HepG2 (cell line): ENCODE measurements around the gene JADE3. TPM values are rescaled to one million over a fixed set of nuclear protein-coding genes. Genes with fewer than 3 reads are reported as not detected.

Source experiments
- ATAC-seq: fragments of 200-7000 bp; cut with Tn5 transposase; 3 replicates; pipeline ENCODE4 v1.9.1; 2020; ENCODE audit warnings: mild to moderate bottlenecking, moderate library complexity
- BruUV-seq: library from RNA; stranded (reverse); fragments of 400-500 nt; replicated peaks from 2 replicates; lab custom pipeline; 2021; lab: Mats Ljungman, UMichigan
- CTCF ChIA-PET: fragments of 300-600 bp; formaldehyde crosslinking; extraction: SDS; loops from one replicate; lab custom pipeline; 2021; ENCODE audit warnings: low total read pairs, inconsistent platforms, low intra/inter-chr PET ratio; lab: Yijun Ruan, JAX
- POLR2A ChIA-PET: fragments of 350-600 bp; sonication (Branson Sonifier 250); formaldehyde crosslinking; loops from one replicate; lab custom pipeline; 2020; ENCODE audit warnings: antibody characterized with exemption, inconsistent platforms; lab: Yijun Ruan, JAX
- DNase-seq: peaks from one replicate; pipeline ENCODE4 v3.0.0-alpha.2; 2015; ENCODE audit warnings: low spot score
- FAIRE-seq: peaks from 3 replicates; lab custom pipeline; 2011; peaks lifted over from hg19 to GRCh38; lab: Jason Lieb, UNC
- H2AFZ ChIP-seq: one replicate; pipeline ENCODE4 v1.6.1; 2011; ENCODE audit warnings: low read length, inconsistent platforms
- H3K27ac ChIP-seq: fragments of 300-600 bp; 3 replicates; pipeline ENCODE4 v1.8.0; 2011; ENCODE audit warnings: mixed run types, mild to moderate bottlenecking, mixed read lengths, low read length, inconsistent platforms; ENCODE audit not compliant: insufficient read depth; ENCODE audit errors: extremely low read length
- H3K27me3 ChIP-seq, 2 experiments: fragments of 200-600 bp in 1 of 2; 2 replicates in 1 of 2; 3 replicates in 1 of 2; pipeline versions ENCODE4 v1.6.0 to v1.8.0; 2011; ENCODE audit warnings: low read length in 2 of 2, mild to moderate bottlenecking in 2 of 2, moderate library complexity in 2 of 2, inconsistent platforms in 1 of 2; ENCODE audit not compliant: insufficient read depth in 2 of 2, control insufficient read depth in 1 of 2
- H3K36me3 ChIP-seq, 2 experiments: fragments of 200-600 bp in 1 of 2; replicated peaks in 1 of 2; 2 replicates in 1 of 2; 3 replicates in 1 of 2; pipeline versions ENCODE4 v1.5.1 to v1.8.0; 2011; ENCODE audit warnings: low read length in 2 of 2, inconsistent platforms in 1 of 2; ENCODE audit not compliant: insufficient read depth in 2 of 2, control insufficient read depth in 1 of 2
- H3K4me1 ChIP-seq: 2 replicates; pipeline ENCODE4 v1.5.1; 2012; ENCODE audit warnings: low read length, inconsistent platforms; ENCODE audit not compliant: insufficient read depth
- H3K4me2 ChIP-seq: 2 replicates; pipeline ENCODE4 v1.6.0; 2011; ENCODE audit warnings: low read depth, low read length, inconsistent platforms
- H3K4me3 ChIP-seq, 3 experiments: fragments of 200-600 bp in 1 of 3; sonication (generic), shearing (Covaris generic) in 1 of 3; replicated peaks in 1 of 3; 2 replicates each; pipeline ENCODE4 v1.5.1; 2011 to 2016; ENCODE audit warnings: low read length in 3 of 3, inconsistent platforms in 2 of 3, low read depth in 2 of 3, mild to moderate bottlenecking in 2 of 3, control low read depth in 1 of 3, mixed read lengths in 1 of 3; ENCODE audit not compliant: insufficient read depth in 1 of 3
- H3K79me2 ChIP-seq: one replicate; pipeline ENCODE4 v1.6.1; 2011; ENCODE audit warnings: low read length, inconsistent platforms; ENCODE audit not compliant: insufficient read depth
- H3K9ac ChIP-seq: 2 replicates; pipeline ENCODE4 v1.6.0; 2011; ENCODE audit warnings: mild to moderate bottlenecking, low read depth, low read length, inconsistent platforms; ENCODE audit not compliant: insufficient read depth
- H3K9me3 ChIP-seq: 2 replicates; pipeline ENCODE4 v1.5.1; 2012; ENCODE audit warnings: mild to moderate bottlenecking, low read length
- H4K20me1 ChIP-seq: 2 replicates; pipeline ENCODE4 v1.6.0; 2011; ENCODE audit warnings: inconsistent platforms, mild to moderate bottlenecking, low read length, moderate library complexity; ENCODE audit not compliant: insufficient read depth
- FOXM1 ChIP-seq: sonication (generic); formaldehyde crosslinking; IDR thresholded peaks from 2 replicates; pipeline ENCODE4 v1.5.0; 2020; ENCODE audit warnings: missing genetic modification reagents
- MAFF ChIP-seq: IDR thresholded peaks from 2 replicates; pipeline ENCODE4 v1.6.1; 2011; ENCODE audit warnings: low read depth, low read length, improper control_type of control experiment
- MAZ ChIP-seq, 2 experiments: sonication (generic) in 1 of 2; formaldehyde crosslinking in 1 of 2; IDR thresholded peaks; 2 replicates each; pipeline versions ENCODE4 v1.5.0 to v1.6.1; 2012 to 2020; ENCODE audit warnings: low read depth in 2 of 2, mild to moderate bottlenecking in 2 of 2, borderline replicate concordance in 1 of 2, improper control_type of control experiment in 1 of 2, low read length in 1 of 2, missing genetic modification reagents in 1 of 2, moderate library complexity in 1 of 2
- WGBS: methylation state at CpG from one replicate; pipeline ENCODE4 v1.1.6; 2017; ENCODE audit warnings: low lambda C conversion rate; 5-methylcytosine and 5-hydroxymethylcytosine counted together
- in situ Hi-C: cut with HindIII; loops from 2 replicates; pipeline ENCODE4 v1.10.0; 2017; ENCODE audit warnings: low pct_unique_long_range_greater_than_20kb; ENCODE audit not compliant: extremely low pct_ligation_motif_present
- intact Hi-C: fragments of 100-400 bp; cut with micrococcal nuclease; formaldehyde crosslinking; loops from one replicate; pipeline ENCODE4 v1.10.0; 2022; ENCODE audit not compliant: unreplicated experiment
- polyA plus RNA-seq, 8 experiments: library from polyadenylated mRNA; depleted of rRNA in 3 of 8; stranded (reverse) in 7 of 8; unstranded in 1 of 8; fragments of >200 nt; fragmentation: Illumina TruSeq in 4 of 8; extraction: Trizol in 4 of 8; gene quantifications; 2 replicates each; pipeline versions ENCODE4 v1.2.1 to v1.2.3, GENCODE V29; 2011 to 2016; ENCODE audit warnings: low read depth in 4 of 8, missing spikeins in 1 of 8, mixed read lengths in 1 of 8; ENCODE audit not compliant: insufficient read depth in 1 of 8
- total RNA-seq, 5 experiments: library from RNA; depleted of rRNA; stranded (reverse); fragments of >200 nt; fragmentation: Illumina TruSeq; extraction: Trizol; gene quantifications; 2 replicates each; pipeline ENCODE4 v1.2.3, GENCODE V29; 2016; ENCODE audit warnings: low read depth in 1 of 5
- TF ChIP-seq, protein P1 (sequence below): IDR thresholded peaks from 2 replicates; pipeline ENCODE4 v1.6.1; 2012; ENCODE audit warnings: low read length, improper control_type of control experiment
- TF ChIP-seq, protein P2 (sequence below): sonication (generic); formaldehyde crosslinking; IDR thresholded peaks from 2 replicates; pipeline ENCODE4 v1.9.0; 2021; ENCODE audit warnings: mild to moderate bottlenecking, missing genetic modification reagents

JADE3 gene
- total and polyA plus RNA-seq, 2 of the 13 experiments (the other 11 are each of a cell fraction or from before 2014, with no cell fraction given): 7.7 to 7.8 TPM

DNA sequence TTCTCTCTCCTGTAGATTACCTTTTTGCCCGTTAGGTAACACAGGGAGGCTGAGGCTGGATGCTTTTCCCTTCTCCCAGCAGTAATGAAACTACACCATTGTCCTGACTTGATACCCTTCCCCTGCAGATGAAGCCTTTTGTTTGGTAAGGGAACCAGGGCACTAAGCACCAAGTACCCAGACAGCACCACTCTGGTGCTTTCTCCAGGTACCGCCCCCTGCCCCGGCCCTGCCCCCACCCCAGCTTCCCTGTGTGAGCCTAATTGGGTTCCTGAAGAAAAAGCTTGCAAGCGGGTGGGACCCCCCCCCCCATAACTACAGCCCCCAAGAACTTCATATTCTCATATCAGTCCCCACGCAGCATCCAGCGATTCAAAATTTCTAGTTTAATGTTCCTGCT, 79.8 kb downstream of the JADE3 start:
- ChIA-PET POLR2A (no interaction called here), CTCF (no interaction called here)
- H3K36me3 ChIP-seq: peaks cover 1 to 4% of the 10 kb centered on the region in 2 experiments; a peak in 2 of 5 replicates
- no peak overlapping the region for H3K27ac ChIP-seq
- WGBS: 100% methylated on average over 3 of the region's 6 CpGs
- no peaks in the 10 kb centered on the region for H3K79me2 ChIP-seq
- no peaks in the 10 kb centered on the region for H3K4me1 ChIP-seq
- intact Hi-C loops (no loop called here), in situ Hi-C loops (no loop called here)
- no peak for ATAC-seq
- FAIRE-seq: no peak
- H3K9me3 ChIP-seq: no peaks in the 10 kb centered on the region
- H3K4me3 ChIP-seq: no peak overlapping the region
- no peaks in the 10 kb centered on the region for H3K27me3 ChIP-seq
- no TSS peak for BruUV-seq
- H3K4me2 ChIP-seq: no peak overlapping the region
- no peak for DNase-seq
- TF ChIP-seq FOXM1 (no peak), MAZ (IDR thresholded peaks at IDR 0.05; ENCODE audit: borderline replicate concordance, low read depth, low read length) (no peak), MAZ (CRISPR knock-in tag; IDR thresholded peaks at IDR 0.05; ENCODE audit: low read depth) (no peak), MAFF (no peak)
- TF ChIP-seq, protein P1, sequence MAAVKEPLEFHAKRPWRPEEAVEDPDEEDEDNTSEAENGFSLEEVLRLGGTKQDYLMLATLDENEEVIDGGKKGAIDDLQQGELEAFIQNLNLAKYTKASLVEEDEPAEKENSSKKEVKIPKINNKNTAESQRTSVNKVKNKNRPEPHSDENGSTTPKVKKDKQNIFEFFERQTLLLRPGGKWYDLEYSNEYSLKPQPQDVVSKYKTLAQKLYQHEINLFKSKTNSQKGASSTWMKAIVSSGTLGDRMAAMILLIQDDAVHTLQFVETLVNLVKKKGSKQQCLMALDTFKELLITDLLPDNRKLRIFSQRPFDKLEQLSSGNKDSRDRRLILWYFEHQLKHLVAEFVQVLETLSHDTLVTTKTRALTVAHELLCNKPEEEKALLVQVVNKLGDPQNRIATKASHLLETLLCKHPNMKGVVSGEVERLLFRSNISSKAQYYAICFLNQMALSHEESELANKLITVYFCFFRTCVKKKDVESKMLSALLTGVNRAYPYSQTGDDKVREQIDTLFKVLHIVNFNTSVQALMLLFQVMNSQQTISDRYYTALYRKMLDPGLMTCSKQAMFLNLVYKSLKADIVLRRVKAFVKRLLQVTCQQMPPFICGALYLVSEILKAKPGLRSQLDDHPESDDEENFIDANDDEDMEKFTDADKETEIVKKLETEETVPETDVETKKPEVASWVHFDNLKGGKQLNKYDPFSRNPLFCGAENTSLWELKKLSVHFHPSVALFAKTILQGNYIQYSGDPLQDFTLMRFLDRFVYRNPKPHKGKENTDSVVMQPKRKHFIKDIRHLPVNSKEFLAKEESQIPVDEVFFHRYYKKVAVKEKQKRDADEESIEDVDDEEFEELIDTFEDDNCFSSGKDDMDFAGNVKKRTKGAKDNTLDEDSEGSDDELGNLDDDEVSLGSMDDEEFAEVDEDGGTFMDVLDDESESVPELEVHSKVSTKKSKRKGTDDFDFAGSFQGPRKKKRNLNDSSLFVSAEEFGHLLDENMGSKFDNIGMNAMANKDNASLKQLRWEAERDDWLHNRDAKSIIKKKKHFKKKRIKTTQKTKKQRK: no peak
- TF ChIP-seq, protein P2, sequence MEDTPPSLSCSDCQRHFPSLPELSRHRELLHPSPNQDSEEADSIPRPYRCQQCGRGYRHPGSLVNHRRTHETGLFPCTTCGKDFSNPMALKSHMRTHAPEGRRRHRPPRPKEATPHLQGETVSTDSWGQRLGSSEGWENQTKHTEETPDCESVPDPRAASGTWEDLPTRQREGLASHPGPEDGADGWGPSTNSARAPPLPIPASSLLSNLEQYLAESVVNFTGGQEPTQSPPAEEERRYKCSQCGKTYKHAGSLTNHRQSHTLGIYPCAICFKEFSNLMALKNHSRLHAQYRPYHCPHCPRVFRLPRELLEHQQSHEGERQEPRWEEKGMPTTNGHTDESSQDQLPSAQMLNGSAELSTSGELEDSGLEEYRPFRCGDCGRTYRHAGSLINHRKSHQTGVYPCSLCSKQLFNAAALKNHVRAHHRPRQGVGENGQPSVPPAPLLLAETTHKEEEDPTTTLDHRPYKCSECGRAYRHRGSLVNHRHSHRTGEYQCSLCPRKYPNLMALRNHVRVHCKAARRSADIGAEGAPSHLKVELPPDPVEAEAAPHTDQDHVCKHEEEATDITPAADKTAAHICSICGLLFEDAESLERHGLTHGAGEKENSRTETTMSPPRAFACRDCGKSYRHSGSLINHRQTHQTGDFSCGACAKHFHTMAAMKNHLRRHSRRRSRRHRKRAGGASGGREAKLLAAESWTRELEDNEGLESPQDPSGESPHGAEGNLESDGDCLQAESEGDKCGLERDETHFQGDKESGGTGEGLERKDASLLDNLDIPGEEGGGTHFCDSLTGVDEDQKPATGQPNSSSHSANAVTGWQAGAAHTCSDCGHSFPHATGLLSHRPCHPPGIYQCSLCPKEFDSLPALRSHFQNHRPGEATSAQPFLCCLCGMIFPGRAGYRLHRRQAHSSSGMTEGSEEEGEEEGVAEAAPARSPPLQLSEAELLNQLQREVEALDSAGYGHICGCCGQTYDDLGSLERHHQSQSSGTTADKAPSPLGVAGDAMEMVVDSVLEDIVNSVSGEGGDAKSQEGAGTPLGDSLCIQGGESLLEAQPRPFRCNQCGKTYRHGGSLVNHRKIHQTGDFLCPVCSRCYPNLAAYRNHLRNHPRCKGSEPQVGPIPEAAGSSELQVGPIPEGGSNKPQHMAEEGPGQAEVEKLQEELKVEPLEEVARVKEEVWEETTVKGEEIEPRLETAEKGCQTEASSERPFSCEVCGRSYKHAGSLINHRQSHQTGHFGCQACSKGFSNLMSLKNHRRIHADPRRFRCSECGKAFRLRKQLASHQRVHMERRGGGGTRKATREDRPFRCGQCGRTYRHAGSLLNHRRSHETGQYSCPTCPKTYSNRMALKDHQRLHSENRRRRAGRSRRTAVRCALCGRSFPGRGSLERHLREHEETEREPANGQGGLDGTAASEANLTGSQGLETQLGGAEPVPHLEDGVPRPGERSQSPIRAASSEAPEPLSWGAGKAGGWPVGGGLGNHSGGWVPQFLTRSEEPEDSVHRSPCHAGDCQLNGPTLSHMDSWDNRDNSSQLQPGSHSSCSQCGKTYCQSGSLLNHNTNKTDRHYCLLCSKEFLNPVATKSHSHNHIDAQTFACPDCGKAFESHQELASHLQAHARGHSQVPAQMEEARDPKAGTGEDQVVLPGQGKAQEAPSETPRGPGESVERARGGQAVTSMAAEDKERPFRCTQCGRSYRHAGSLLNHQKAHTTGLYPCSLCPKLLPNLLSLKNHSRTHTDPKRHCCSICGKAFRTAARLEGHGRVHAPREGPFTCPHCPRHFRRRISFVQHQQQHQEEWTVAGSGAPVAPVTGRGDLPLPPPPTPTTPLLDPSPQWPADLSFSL (CRISPR knock-in tag): no peak
- no peak overlapping the region for H3K9ac ChIP-seq
- no peaks in the 10 kb centered on the region for H4K20me1 ChIP-seq
- no peak overlapping the region for H2AFZ ChIP-seq
